GM12864 (cell line): ENCODE results near the gene UNC50.
"Not testable (repeated sequence)": the region's sequence is repeated elsewhere in the genome, so short reads cannot be mapped to it uniquely, and the experiment has no call there.

Source experiments
- DNase-seq: peaks from one replicate; pipeline ENCODE4 v3.0.0-alpha.2; 2011; ENCODE audit warnings: low read depth
- H3K4me3 ChIP-seq: 2 replicates; pipeline ENCODE4 v1.5.1; 2011; ENCODE audit warnings: mild to moderate bottlenecking, low read depth, low read length, control low read depth
- CTCF ChIP-seq: IDR thresholded peaks from 2 replicates; pipeline ENCODE4 v1.5.1; 2011; ENCODE audit warnings: low read depth, mild to moderate bottlenecking, moderate library complexity, low read length, control low read depth, inconsistent platforms; ENCODE audit errors: missing control alignments

Gene UNC50

GRCh38 chr2:98583816-98584618, 24.4 kb upstream of the UNC50 start:
- no peak for DNase-seq
- no peak for TF ChIP-seq CTCF
- no peak overlapping the region for H3K4me3 ChIP-seq

- DNase-seq = no peak
- no peak overlapping the region for H3K4me3 ChIP-seq
- TF ChIP-seq CTCF = no peak
These were observed 23.0 kb upstream of the UNC50 start for GRCh38 chr2:98585386-98585785.

GRCh38 chr2:98586551-98587140, 21.7 kb upstream of the UNC50 start:
- no peak for DNase-seq
- H3K4me3 ChIP-seq = no peak overlapping the region
- TF ChIP-seq CTCF = no peak

GRCh38 chr2:98588880-98589431, 19.4 kb upstream of the UNC50 start:
- H3K4me3 ChIP-seq = no peak overlapping the region
- TF ChIP-seq CTCF = no peak
- DNase-seq = no peak

GRCh38 chr2:98589489-98589888, 18.9 kb upstream of the UNC50 start:
- no peak for DNase-seq
- no peak overlapping the region for H3K4me3 ChIP-seq
- no peak for TF ChIP-seq CTCF

- no peak overlapping the region for H3K4me3 ChIP-seq
- no peak for DNase-seq
- TF ChIP-seq CTCF = no peak
These were observed 15.8 kb upstream of the UNC50 start for GRCh38 chr2:98592565-98592964.

- H3K4me3 ChIP-seq, DNase-seq: not testable (repeated sequence)
These were observed 13.7 kb upstream of the UNC50 start for GRCh38 chr2:98594665-98595064.
